COR-L47 (cell line): Measurements from ENCODE around the gene SOWAHA.

Experiments used
- DNase-seq: peaks from one replicate; lab custom pipeline; 2025; lab: John Stamatoyannopoulos, UW

The SOWAHA gene

GRCh38 chr5:132807163-132807838 is 5.8 kb upstream of the SOWAHA start:
- DNase-seq = no peak

DNA sequence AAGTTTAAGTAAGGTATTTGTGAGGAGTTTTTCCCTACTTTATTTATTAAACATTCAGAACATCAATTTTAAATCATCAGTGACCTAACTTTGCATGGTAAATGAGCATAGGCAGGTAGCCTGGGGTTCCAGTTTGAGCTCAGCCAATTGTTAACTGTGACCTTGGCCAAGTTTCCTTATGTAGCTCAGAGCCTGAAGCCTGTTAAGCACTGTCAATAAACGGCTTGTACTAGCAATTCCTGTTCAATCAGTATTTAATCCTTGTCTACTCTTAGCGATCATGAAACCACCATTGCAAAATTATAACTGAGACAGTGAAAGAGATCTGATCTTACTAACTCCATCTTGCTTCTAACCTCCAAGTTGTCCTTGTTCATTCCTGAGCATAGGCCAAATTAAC is 4.7 kb upstream of the SOWAHA start:
- no peak for DNase-seq

DNA sequence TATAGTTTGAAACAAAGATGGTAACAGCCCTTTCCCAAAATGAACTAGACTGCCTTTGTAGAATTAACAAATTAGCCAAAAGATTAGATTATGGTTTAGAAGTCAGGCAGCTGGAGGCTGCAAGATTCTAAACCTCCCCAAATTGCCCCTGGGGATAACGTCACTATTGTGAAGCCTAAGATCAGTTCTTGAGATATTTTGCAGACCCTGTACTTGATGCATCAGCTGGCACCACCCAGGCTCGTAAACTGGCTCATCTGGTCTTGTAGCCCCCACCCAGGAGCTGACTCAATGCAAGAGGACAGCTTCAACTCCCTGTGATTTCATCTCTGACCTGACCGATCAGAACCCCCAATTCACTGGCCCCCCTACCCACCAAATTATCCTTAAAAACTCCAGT is 4.2 kb upstream of the SOWAHA start:
- DNase-seq = no peak

DNA sequence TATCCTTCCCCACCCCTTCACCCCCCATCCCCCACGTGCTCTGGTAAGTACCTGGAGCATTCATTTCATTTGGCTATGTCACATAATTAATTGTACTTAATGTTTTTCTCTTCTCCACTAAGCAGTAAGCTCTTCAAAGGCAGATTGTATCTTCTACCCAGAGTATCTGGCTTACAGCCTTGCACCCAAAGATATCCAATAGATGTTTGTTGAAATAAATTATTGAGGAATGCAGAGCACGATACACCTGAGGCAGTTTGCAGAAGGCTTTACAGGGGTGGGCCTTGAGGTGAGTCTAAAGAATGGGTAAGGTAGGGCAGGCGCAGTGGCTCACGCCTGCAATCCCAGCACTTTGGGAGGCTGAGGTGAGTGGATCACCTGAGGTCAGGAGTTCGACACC is 2.5 kb upstream of the SOWAHA start:
- DNase-seq = no peak

GRCh38 chr5:132812123-132812765 is 858 bp upstream of the SOWAHA start:
- no peak for DNase-seq

DNA sequence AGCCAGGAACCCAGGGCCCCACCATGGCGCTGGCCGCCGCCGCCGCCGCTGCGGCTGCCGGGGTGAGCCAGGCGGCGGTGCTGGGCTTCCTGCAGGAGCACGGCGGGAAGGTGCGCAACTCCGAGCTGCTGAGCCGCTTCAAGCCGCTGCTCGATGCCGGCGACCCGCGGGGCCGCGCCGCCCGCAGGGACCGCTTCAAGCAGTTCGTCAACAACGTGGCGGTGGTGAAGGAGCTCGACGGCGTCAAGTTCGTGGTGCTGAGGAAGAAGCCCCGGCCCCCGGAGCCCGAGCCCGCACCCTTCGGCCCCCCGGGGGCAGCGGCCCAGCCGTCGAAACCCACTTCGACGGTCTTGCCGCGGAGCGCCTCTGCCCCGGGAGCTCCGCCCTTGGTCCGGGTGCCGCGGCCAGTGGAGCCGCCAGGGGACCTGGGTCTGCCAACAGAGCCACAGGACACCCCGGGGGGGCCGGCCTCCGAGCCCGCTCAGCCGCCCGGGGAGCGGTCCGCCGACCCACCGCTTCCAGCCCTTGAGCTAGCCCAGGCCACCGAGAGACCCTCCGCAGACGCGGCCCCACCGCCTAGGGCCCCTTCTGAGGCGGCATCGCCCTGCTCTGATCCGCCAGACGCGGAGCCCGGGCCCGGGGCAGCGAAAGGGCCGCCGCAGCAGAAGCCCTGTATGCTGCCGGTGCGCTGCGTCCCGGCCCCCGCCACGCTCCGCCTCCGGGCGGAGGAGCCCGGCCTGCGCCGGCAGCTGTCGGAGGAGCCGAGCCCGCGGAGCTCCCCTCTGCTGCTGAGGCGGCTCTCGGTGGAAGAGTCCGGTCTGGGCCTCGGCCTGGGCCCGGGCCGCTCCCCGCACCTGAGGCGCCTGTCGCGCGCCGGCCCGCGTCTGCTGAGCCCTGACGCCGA is 749 bp downstream of the SOWAHA start:
- peak; percentile 29 for DNase-seq

DNA sequence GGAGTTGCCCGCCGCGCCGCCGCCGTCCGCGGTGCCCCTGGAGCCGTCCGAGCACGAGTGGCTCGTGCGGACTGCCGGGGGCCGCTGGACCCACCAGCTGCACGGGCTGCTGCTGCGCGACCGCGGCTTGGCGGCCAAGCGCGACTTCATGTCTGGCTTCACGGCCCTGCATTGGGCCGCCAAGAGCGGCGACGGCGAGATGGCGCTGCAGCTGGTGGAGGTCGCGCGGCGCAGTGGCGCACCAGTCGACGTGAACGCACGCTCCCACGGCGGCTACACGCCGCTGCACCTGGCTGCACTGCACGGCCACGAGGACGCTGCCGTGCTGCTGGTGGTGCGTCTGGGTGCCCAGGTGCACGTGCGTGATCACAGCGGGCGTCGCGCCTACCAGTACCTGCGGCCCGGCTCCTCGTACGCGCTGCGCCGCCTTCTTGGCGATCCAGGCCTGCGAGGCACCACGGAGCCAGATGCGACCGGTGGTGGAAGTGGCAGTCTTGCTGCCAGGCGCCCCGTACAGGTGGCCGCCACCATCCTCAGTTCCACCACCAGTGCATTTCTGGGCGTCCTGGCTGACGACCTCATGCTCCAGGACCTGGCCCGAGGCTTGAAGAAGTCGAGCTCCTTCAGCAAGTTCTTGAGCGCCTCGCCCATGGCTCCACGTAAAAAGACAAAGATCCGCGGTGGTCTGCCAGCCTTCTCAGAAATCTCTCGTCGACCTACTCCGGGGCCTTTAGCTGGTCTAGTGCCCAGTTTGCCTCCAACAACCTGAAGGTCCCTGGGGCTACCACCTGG is 1.6 kb downstream of the SOWAHA start:
- DNase-seq = no peak

DNA sequence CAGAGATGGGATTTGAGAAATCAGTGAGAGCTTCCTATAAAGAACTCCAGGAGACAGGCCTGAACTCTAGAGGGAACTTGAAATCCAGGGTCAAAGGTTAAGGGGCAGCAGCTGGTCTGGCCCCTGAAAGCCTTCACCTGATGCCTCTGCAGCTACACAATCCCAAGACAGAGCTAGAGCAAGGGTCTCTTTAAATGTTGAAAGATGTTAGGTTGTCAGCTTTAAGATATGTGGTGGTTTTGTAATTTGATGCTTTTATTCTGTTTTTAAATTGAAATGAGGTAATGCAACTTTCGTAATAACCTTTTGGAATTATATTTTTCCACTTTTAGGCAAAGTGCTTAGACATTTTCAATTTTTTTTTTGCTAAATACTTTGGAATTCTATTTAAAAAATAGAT is 2.4 kb downstream of the SOWAHA start:
- no peak for DNase-seq

DNA sequence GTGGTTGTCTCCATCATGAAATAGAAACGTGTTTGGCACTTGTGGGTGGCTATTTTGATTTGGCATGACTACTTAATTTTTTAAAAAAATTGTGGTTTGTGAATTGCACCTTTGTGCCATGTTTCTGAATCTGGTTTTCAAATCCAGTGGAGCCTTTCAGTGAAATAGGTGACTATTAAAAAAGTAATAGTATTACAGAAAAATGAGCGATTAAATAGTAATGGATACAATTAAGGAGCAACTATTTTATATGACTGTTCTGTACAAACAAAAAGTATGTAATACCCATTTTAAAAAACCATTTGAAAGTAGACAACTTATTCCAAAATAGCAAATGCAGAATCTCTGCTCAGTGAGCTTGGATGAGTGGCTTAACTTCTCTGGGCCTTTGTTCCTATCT is 3.0 kb downstream of the SOWAHA start:
- no peak for DNase-seq

DNA sequence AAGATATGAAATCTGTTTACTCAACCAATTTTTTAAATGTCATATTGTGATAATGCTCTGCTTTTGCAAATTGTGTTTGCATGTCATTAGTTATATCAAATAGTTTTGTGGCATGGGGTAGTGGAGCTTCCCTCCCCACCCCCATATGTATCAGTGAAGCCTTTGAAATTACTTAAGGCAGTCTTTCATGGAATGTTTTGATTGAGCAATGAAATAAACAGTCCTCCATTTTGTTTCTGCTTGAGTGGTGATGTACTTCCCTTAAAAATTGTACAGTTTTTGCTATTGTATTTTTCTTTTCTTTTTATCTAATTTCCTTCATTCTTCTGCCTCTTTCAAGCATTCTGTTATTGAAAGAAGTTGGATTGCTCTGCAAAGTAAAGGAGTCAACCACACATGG is 3.5 kb downstream of the SOWAHA start:
- no peak for DNase-seq

- DNase-seq = no peak
Measured at GRCh38 chr5:132817011-132817410, 3.9 kb downstream of the SOWAHA start.

DNA sequence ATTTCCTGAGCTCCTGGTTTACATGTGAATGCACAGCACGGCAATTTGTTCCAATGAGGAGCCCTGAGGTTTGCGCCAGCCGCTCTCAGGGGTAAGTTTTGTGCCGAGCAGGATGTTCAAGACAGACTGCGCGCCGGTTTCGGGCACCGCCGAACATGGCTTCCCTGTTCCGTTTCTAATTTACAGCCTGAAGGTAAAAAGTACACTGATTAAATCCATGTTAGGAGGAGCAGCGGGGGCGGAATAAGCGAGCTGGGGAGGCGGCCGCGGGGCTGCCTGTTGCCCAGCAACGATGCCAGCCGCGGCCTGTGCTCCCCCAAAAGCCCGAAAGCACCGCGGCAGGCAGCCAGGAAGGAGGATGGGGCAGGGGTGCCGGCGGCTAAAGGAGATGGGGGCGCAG is 6.4 kb downstream of the SOWAHA start:
- DNase-seq = no peak

GRCh38 chr5:132820162-132820754 is 7.2 kb downstream of the SOWAHA start:
- DNase-seq = peak; percentile 84

DNA sequence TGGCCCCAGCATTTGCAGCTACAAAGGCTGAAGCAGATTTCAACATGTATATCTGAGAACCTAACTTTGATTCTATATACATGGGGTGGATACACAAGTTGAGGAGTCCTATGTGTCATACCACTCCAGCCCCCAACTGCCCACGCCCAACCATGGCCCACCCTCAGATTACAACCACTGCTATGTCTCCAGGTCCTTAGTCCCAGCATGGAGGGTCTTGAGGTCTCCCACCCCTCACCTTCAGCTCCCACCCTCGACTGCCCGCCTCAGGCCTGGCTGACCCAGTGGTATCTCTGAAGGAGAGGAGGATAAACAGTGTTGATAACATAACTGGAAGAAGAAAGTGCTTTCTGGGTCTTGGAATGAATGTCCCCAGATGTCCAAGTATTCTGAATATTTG is 8.2 kb downstream of the SOWAHA start:
- DNase-seq = no peak

DNA sequence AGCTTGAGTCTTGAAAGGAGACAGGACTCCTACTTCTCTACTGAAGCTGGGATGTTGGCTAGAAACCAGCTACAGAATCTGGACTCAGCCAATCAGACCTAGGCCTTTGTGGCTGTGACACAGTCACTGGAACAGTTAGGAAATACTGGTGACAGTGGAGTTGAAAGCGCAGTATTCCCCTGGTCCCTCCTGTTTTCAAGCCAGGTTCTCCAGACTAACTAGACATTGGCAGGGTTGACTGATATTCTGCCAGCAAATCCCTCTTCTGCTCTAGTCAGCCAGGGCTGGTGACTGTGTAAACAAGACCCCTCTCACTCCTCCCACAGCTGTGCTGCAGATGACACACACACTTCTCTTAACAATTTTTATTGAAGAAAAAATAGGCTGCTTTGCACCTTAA is 8.7 kb downstream of the SOWAHA start:
- DNase-seq = no peak

- DNase-seq = no peak
Measured at GRCh38 chr5:132822650-132823480, 9.8 kb downstream of the SOWAHA start.

GRCh38 chr5:132823481-132824050 is 10.5 kb downstream of the SOWAHA start:
- no peak for DNase-seq

DNA sequence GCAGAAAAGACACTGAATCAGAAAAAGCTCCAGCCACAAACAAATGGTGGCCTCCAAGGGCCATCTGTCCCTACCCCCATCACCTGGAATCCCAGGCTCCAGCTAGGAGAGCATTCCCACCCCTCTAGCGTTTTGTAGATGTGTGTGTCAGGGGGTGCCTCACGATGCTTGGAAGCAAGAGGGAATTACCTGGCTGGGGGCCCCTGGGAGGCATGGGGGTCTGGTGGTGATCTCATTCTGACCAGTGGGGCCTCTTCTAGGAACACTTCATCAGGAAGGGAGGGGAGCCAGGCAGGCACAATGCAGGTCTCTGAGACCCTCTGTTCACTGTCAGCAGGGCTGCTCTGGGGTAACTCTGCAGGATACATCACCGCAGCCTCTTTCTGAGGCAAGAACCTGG is 11.3 kb downstream of the SOWAHA start:
- no peak for DNase-seq

DNA sequence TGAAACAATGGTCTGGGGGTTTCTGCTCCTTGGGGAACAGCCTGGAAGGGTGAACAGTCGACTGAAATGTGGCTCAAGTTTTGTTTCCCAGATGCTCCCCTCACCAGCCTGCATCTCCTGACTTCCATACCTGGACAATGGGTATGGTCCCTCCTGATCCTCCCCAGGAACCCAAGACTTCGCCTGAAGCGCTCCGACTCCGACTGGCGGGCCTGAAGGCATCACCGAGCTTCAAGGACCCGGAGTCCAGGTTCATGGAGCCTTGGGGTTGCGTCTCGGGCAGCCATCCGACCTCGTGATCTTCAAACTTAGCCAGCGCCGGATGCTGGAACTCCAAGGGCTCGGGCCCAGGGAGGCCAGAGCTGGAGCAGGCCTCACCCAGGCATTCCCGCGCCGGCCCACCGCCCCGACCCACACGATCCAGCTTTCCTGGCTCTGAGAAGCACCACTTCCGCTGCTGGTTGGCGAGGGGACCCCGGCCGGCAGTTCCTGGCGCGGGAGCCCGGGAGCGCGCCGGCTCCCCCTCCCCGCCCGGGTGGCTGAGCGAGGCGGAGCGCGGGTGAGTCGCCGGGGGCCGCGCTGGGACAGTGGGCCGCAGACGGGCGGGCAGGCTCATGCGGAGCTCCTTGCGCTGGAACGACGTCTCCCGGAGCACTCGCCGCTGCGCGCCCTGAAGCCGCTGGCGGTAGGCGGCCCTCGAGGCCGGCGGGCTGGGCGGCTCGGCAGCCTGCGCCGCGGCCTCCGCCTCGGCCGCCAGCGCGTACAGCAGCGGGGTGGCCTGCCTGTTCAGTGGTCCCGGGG is 12.1 kb downstream of the SOWAHA start:
- no peak for DNase-seq
